Effector CD4-positive, alpha-beta T cell (primary cell): ENCODE measurements around the gene LTK.

Source experiments
- DNase-seq: peaks from one replicate; pipeline ENCODE4 v3.0.0-alpha.2; 2020

The LTK gene

GRCh38 chr15:41523097-41523496, 9.5 kb upstream of the LTK start:
- DNase-seq = no peak

- no peak for DNase-seq
Measured at GRCh38 chr15:41521614-41522013, 8.0 kb upstream of the LTK start.

- DNase-seq = no peak
Measured at GRCh38 chr15:41520636-41521035, 7.0 kb upstream of the LTK start.

DNA sequence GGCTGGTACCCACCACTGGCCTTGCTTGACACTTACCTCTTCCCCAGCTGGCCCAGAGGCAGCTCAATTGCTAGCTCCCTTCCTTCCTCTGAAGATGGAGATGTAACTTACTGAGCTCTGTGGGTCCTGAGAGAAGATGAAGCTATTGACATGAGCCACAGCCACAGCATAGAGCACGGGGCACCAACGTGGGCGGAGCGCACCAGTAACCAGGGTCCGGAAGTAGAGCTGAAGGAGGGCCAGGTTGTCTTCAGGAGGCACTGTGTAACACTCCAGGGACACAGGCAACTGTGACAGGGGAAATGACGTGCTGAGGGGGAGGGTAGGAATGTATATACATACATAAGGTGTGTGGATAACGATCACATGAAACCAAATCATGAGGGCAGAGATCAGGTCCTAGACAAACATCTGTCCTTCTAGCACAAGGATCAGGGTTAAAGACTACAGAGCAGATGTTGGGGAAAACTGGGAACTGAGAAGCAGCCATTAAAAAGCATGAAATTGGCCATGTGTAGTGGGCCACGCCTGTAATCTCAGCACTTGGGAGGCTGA, 4.3 kb upstream of the LTK start:
- no peak for DNase-seq

- no peak for DNase-seq
Measured at GRCh38 chr15:41512940-41513505, 604 bp downstream of the LTK start.

DNA sequence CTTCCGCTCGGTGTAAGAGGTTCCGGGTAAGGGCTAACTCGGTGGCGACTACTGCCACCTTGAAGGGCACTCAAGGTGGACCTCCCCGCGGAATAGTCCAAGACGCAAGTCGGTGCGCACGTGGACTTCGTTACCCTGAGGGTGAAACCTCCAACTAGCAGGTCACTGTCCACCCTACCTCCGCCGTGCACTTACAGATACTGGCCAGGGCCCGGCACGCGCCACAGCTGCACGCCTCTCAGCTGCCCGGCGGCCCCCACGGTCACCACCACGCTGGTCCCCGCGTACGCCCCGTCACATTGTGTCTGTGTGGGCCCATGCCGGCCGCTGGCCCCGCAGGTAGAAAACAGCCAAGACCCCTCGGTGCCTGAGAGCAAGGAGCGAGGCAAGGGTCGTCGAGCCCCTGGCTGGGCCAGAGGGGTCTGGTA, 1.1 kb downstream of the LTK start:
- no peak for DNase-seq

DNA sequence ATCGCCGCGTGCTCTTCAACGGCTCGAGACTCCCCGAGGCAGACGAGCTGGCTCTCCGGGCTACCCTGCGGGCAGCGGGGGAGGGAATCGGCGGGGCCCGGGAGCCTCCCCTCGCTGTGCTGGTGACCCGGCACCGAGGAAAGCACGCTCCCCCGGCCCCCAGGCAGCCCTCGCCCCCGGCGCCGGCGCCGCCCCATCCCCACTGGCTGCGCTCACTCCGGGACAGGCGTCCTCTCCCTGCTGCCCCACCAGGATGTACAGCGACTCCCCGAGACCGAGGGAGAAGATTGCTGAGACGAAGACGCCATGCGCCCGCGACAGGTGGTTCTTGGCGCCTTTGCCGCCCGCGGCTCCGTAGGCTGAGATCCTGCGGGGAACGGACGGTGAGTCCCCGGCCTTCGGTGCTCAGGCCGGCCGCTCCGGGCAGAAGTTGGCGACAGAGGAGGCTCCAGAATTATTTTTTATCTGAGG, 1.7 kb downstream of the LTK start:
- DNase-seq = no peak

DNA sequence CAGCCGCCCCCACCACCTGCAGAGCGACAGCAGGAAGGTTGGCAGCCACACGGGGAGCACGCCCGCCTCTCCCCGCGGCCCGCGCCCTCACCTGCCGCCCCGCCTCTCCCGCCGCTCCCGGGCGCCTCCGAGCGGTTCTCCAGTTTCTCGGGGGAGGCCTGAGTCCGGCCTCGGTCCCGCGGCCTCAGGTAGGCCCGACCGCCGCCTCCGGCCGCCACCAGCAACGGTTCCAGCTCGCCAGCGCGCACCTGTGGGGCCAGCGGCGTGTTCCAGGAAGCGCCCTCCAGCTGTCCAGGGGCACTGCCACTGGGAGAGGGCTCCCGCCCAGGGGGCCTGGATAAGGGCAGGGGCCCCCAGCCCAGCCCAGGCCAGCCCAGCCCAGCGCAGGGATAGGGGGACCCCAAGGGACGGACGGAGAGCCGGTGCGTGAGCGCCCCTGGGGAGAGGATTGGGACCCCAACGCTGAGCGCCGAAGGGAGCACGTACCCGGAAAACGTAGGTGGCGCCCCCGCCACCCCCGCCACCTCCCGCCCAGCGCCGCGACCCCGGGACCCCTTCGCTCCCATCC, 2.2 kb downstream of the LTK start:
- no peak for DNase-seq

DNA sequence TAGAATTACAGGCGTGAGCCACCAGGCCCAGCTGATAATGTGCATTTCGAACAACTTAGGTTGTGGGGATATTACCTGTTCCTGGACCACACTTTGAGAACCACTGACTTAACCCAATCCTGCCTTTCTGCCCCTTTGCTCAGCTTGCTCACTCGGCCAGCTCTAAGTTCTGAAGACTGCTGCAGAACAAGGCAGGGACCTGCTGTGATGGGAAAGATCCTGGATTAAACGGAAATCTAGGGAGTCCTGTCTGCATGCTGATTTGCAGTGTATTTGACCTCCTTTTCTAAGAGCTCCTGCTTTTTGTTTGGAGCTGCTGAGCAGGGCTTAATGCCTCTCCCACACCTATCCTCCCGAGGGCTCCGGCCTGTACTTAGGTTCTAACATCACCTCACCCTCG, 2.9 kb downstream of the LTK start:
- DNase-seq = no peak

DNA sequence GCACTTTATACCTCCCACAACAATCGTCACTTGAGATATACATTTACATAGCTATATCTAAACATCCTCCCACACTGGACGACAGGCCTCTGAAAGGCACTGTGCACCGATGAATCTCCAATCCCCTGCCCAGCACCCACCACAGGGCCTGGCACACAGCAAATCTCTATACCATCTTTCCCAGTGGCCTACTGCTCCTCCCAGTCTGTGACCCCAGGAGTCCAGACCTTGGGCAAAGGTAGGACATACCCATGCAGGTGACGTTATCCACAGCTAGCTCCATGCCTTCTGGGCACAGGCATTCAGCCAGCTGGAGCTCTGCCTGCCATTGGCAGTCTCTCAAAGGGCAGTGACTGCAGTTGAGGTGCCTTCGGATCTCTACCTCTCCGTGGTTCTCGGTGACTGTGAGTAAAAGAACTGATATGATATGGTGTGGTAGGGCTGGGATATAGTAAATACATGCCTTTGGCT, 5.8 kb downstream of the LTK start:
- no peak for DNase-seq

DNA sequence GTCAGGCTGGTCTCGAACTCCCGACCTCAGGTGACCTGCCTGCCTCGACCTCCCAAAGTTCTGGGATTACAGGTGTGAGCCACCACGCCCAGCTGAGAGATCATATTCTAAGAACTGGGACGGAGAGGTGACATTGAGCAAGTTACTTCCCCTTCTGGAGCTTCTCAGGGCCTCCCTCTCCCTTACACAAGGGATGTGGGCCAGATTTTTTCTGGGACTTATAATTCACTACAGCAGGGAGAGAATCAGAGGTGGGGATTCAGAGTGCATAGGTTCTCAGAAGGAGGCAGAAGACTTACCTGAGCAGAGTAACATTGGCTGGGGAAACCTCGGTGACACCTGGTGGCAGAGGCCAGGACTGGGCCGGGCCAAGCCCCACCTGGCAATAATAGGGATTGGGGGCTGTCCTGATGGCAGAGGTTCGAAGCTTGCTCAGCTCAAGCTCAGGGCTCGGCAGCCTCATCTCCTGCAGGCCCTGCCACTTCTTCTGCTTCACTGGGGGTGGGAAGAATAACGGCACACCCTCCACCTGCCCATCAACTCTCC, 6.8 kb downstream of the LTK start:
- no peak for DNase-seq

DNA sequence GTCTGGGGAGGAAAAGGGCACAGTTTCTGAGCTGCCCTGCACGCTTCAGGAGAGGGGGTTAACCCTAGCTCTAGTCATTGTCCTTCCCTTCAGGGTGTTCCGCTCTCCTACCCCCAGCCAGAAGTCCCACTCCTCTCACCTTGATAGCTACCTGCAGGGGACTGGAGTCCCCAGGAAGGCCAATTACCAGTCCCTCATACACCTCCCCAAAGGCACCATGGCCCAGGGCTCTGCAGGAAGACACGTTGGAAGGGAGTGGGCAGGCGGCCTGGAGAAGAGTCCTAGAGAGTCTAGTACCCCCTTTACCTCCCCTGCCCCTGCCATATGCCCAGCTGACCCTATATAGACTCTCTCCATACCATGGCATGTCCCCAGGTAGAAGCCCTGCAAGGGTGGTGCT, 7.9 kb downstream of the LTK start:
- no peak for DNase-seq

GRCh38 chr15:41504751-41505492, 8.7 kb downstream of the LTK start:
- DNase-seq = no peak

- DNase-seq = no peak
Measured at GRCh38 chr15:41503669-41504010, 10.0 kb downstream of the LTK start.

- DNase-seq = no peak
Measured at GRCh38 chr15:41502795-41503668, 10.6 kb downstream of the LTK start.

DNA sequence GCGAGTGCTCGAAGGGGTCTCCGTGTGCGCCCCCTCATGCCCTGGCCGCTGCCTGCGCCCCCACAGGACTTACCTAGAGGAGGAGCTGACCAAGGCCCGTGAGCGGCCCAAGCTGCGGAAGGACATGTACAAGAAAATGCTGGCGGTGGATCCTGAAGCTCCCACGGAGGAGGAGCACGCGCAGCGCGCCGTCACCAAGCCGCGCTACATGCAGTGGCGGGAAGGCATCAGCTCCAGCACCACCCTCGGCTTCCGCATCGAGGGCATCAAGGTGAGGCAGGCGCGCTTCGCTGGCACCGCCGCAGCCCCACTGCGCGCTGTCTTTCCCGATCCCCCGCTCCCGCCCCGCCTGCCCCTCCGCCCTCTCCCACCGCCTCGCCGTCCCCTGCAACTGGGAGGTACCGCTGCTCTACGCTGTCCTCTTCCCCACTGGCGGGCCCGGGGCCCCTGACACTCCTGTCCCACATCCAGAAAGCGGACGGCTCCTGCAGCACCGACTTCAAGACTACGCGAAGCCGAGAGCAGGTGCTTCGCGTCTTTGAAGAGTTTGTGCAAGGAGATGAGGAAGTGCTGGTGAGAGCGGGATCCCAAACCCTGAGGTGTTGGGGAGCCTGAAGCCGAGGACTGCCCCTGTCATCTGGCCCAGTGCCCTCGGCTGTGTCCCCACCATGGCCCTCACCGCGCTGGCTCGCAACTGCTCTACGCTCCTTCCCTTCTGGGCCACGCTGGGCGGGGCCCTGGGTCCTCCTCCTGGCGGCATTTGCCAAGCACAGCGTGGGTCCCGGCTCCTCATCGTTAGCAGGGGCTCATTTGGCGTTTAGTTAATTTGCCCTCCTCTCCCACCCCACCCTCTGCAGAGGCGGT, 11.5 kb downstream of the LTK start:
- peak; percentile 32 for DNase-seq

DNA sequence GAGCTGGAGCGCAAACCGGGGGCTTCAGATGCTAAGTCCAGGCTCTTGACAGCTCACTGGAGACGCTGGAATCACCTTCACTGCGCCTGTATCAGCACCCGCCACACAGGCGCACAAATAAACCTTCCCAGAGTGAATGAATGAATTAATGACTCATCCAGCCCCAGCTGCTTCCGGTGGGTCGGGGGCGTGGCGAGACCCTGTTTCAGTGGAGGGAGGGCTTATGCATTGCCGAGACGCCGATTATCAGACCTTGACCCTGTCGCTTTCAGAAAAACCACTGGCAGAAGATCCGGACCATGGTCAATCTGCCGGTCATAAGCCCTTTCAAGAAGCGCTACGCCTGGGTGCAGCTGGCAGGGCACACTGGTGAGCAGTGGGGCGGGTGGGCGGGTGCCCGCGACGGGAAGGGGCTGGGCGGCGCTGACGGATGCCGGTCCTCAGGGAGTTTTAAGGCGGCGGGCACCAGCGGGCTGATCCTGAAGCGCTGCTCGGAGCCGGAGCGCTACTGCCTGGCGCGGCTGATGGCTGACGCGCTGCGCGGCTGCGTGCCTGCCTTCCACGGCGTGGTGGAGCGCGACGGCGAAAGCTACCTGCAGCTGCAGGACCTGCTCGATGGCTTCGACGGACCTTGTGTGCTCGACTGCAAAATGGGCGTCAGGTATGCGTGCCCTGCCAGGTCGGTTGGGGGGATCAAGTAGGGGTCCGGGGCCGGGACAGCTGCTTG, 12.3 kb downstream of the LTK start:
- DNase-seq = no peak

GRCh38 chr15:41499109-41499851, 14.3 kb downstream of the LTK start:
- no peak for DNase-seq

GRCh38 chr15:41498657-41499056, 15.0 kb downstream of the LTK start:
- no peak for DNase-seq
